Esophagus muscularis mucosa (tissue), 3 donors: ENCODE measurements around the gene DNAL1.

Experiments used
- POLR2A ChIP-seq: fragments of 450-650 bp; IDR thresholded peaks from one replicate; pipeline ENCODE4 v1.6.1; 2017; ENCODE audit warnings: antibody characterized with exemption, moderate library complexity, mild to moderate bottlenecking, low read depth
- POLR2AphosphoS5 ChIP-seq, 2 donors: sonication (generic); formaldehyde crosslinking; IDR thresholded peaks; one replicate each; pipeline ENCODE4 v1.6.1; 2017; ENCODE audit warnings: antibody characterized with exemption in 2 of 2
- TF ChIP-seq, protein P1 (sequence below), 3 experiments: fragments of 200-600 bp in 2 of 3; fragments of 450-650 bp in 1 of 3; sonication (generic) in 2 of 3; IDR thresholded peaks; one replicate each; pipeline ENCODE4 v1.5.1; 2017 to 2019; ENCODE audit warnings: antibody characterized with exemption in 3 of 3, mild to moderate bottlenecking in 2 of 3, moderate library complexity in 1 of 3

DNA sequence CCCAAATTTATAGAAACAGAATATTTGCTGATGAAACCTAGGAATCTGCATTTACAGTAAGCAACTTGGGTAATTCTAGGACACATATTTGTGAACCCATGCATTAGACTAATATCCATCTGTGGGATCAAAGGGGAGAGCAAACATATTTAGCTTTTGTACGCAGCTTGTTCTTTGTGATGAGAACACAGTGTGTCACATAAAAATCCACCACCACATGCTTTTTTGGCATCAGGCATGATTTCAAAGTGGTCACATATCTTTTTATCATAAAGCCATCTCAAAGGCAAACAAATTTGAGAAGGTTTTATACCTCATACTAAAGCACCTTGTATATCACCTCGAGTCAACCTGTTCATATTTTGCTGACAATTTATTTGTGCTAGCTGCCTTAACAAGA, 15.7 kb downstream of the DNAL1 start:
- no peak for TF ChIP-seq POLR2A
- TF ChIP-seq POLR2AphosphoS5 (IDR thresholded peaks at IDR 0.05) = no peak
- TF ChIP-seq, protein P1, sequence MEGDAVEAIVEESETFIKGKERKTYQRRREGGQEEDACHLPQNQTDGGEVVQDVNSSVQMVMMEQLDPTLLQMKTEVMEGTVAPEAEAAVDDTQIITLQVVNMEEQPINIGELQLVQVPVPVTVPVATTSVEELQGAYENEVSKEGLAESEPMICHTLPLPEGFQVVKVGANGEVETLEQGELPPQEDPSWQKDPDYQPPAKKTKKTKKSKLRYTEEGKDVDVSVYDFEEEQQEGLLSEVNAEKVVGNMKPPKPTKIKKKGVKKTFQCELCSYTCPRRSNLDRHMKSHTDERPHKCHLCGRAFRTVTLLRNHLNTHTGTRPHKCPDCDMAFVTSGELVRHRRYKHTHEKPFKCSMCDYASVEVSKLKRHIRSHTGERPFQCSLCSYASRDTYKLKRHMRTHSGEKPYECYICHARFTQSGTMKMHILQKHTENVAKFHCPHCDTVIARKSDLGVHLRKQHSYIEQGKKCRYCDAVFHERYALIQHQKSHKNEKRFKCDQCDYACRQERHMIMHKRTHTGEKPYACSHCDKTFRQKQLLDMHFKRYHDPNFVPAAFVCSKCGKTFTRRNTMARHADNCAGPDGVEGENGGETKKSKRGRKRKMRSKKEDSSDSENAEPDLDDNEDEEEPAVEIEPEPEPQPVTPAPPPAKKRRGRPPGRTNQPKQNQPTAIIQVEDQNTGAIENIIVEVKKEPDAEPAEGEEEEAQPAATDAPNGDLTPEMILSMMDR (IDR thresholded peaks at IDR 0.05) = no peak
